T follicular helper cell (primary cell): ENCODE measurements around the gene NGDN.
A peak's percentile ranks its signal among the peaks of the same experiment; 100 is the strongest.
"Not testable (repeated sequence)": the region's sequence is repeated elsewhere in the genome, so short reads cannot be mapped to it uniquely, and the experiment has no call there.

Source experiments
- DNase-seq: peaks from one replicate; pipeline ENCODE4 v3.0.0-alpha.2; 2020; ENCODE audit warnings: low read depth
- total RNA-seq, 2 experiments: gene quantifications; one replicate each; lab custom pipeline; 2026; lab: John Stamatoyannopoulos, UW

The NGDN gene
- 73.9 to 142 reads per million in 2 experiments for total RNA-seq

- DNase-seq = peak; percentile 87
Measured at GRCh38 chr14:23469127-23469905, at the start of gene NGDN. Gene NGDN, plus strand, starts transcription at chr14:23469703. Its CDS starts 13 bp downstream, at chr14:23469716.

- DNase-seq = no peak
Measured at GRCh38 chr14:23421594-23421993, 47.9 kb upstream of the NGDN start.

- DNase-seq = no peak
Measured at GRCh38 chr14:23423657-23424056, 45.8 kb upstream of the NGDN start.

GRCh38 chr14:23425169-23425568 is 44.3 kb upstream of the NGDN start:
- no peak for DNase-seq

GRCh38 chr14:23425798-23426197 is 43.7 kb upstream of the NGDN start:
- not testable (repeated sequence) for DNase-seq

- DNase-seq = no peak
Measured at GRCh38 chr14:23428686-23429495, 40.6 kb upstream of the NGDN start.

GRCh38 chr14:23430016-23430722 is 39.3 kb upstream of the NGDN start:
- no peak for DNase-seq

GRCh38 chr14:23430723-23431085 is 38.8 kb upstream of the NGDN start:
- DNase-seq = no peak

GRCh38 chr14:23431486-23431885 is 38.0 kb upstream of the NGDN start:
- no peak for DNase-seq

- DNase-seq = no peak
Measured at GRCh38 chr14:23432102-23432925, 37.2 kb upstream of the NGDN start.

GRCh38 chr14:23432946-23433345 is 36.6 kb upstream of the NGDN start:
- no peak for DNase-seq

GRCh38 chr14:23433457-23433856 is 36.0 kb upstream of the NGDN start:
- DNase-seq = no peak

GRCh38 chr14:23434488-23435222 is 34.8 kb upstream of the NGDN start:
- DNase-seq = no peak

- no peak for DNase-seq
Measured at GRCh38 chr14:23435543-23436326, 33.8 kb upstream of the NGDN start, which contains the start of gene MYH7. Gene MYH7, minus strand, starts transcription at chr14:23435660. Its CDS starts 1,928 bp downstream, at chr14:23433732.

- no peak for DNase-seq
Measured at GRCh38 chr14:23436327-23437132, 33.0 kb upstream of the NGDN start.

- no peak for DNase-seq
Measured at GRCh38 chr14:23437133-23438100, 32.1 kb upstream of the NGDN start.

GRCh38 chr14:23438101-23438971 is 31.2 kb upstream of the NGDN start:
- DNase-seq = no peak
